ENCODE results near the gene RHOB. TPM values are rescaled to one million over a fixed set of nuclear protein-coding genes. Genes with fewer than 3 reads are reported as not detected.

The RHOB gene
- polyA plus RNA-seq, 1 donor from 2014 or later = 205 TPM

DNA sequence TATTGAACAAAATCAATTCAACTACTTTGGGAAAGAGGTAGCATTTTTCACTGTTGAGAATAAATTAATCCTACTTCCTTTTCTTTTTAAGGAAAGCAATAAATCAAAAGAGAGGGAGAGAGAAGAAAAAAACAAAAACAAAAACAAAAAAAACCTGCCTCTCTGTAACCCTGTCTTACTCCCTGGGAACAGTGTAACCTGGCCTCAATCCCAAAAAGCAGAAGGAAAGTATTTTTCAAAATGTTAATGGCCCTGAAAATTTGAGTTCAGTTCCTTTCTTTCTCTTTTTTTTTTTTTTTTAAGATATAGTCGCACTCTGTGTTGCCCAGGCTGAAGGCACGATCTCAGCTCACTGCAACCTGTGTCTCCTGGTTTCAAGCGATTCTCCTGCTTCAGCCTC, 35.9 kb downstream of the RHOB start:
- no peaks in the 10 kb centered on the region for H3F3A ChIP-seq (ENCODE audit: insufficient read depth, low read length, poor library complexity, severe bottlenecking)
- H3K4me3 ChIP-seq (ENCODE audit: low read length) = no peak overlapping the region
- H3K9me2 ChIP-seq (ENCODE audit: insufficient read depth, low read length) = no peaks in the 10 kb centered on the region
- no peaks in the 10 kb centered on the region for H3K36me3 ChIP-seq (ENCODE audit: insufficient read depth, low read length)
- no peaks in the 10 kb centered on the region for H4K20me1 ChIP-seq (ENCODE audit: insufficient read depth)
- H3K4me2 ChIP-seq (ENCODE audit: low read length) = no peak overlapping the region
- no peak overlapping the region for H2AFZ ChIP-seq (ENCODE audit: low read depth, low read length)
- H3K27me3 ChIP-seq (ENCODE audit: insufficient read depth, low read depth, low read length) = no peaks in the 10 kb centered on the region
- no peak overlapping the region for H3K27ac ChIP-seq (ENCODE audit: low read length)
- no peak overlapping the region for H3K9ac ChIP-seq (ENCODE audit: low read length)
- TF ChIP-seq, protein P1, sequence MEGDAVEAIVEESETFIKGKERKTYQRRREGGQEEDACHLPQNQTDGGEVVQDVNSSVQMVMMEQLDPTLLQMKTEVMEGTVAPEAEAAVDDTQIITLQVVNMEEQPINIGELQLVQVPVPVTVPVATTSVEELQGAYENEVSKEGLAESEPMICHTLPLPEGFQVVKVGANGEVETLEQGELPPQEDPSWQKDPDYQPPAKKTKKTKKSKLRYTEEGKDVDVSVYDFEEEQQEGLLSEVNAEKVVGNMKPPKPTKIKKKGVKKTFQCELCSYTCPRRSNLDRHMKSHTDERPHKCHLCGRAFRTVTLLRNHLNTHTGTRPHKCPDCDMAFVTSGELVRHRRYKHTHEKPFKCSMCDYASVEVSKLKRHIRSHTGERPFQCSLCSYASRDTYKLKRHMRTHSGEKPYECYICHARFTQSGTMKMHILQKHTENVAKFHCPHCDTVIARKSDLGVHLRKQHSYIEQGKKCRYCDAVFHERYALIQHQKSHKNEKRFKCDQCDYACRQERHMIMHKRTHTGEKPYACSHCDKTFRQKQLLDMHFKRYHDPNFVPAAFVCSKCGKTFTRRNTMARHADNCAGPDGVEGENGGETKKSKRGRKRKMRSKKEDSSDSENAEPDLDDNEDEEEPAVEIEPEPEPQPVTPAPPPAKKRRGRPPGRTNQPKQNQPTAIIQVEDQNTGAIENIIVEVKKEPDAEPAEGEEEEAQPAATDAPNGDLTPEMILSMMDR (IDR thresholded peaks at IDR 0.05; ENCODE audit: poor library complexity, severe bottlenecking) = no peak
- TF ChIP-seq TAF1 (IDR thresholded peaks at IDR 0.05; ENCODE audit: low read depth) (no peak), POLR2AphosphoS5 (IDR thresholded peaks at IDR 0.05) (no peak), EZH2 (IDR thresholded peaks at IDR 0.05; ENCODE audit: borderline replicate concordance, insufficient read depth, low read length, poor library complexity, severe bottlenecking) (no peak), SMC3 (conservative IDR thresholded peaks at IDR 0.05; ENCODE audit: poor library complexity) (no peak), RAD21 (conservative IDR thresholded peaks at IDR 0.05) (no peak), MXI1 (conservative IDR thresholded peaks at IDR 0.05; ENCODE audit: poor library complexity, severe bottlenecking) (no peak)
- TF ChIP-seq, protein P2, sequence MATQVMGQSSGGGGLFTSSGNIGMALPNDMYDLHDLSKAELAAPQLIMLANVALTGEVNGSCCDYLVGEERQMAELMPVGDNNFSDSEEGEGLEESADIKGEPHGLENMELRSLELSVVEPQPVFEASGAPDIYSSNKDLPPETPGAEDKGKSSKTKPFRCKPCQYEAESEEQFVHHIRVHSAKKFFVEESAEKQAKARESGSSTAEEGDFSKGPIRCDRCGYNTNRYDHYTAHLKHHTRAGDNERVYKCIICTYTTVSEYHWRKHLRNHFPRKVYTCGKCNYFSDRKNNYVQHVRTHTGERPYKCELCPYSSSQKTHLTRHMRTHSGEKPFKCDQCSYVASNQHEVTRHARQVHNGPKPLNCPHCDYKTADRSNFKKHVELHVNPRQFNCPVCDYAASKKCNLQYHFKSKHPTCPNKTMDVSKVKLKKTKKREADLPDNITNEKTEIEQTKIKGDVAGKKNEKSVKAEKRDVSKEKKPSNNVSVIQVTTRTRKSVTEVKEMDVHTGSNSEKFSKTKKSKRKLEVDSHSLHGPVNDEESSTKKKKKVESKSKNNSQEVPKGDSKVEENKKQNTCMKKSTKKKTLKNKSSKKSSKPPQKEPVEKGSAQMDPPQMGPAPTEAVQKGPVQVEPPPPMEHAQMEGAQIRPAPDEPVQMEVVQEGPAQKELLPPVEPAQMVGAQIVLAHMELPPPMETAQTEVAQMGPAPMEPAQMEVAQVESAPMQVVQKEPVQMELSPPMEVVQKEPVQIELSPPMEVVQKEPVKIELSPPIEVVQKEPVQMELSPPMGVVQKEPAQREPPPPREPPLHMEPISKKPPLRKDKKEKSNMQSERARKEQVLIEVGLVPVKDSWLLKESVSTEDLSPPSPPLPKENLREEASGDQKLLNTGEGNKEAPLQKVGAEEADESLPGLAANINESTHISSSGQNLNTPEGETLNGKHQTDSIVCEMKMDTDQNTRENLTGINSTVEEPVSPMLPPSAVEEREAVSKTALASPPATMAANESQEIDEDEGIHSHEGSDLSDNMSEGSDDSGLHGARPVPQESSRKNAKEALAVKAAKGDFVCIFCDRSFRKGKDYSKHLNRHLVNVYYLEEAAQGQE (IDR thresholded peaks at IDR 0.05; ENCODE audit: borderline replicate concordance) = no peak
- no peaks in the 10 kb centered on the region for H3K9me3 ChIP-seq (ENCODE audit: low read length)
- no peaks in the 10 kb centered on the region for H3K79me2 ChIP-seq (replicated peaks; ENCODE audit: insufficient read depth, low read length)

DNA sequence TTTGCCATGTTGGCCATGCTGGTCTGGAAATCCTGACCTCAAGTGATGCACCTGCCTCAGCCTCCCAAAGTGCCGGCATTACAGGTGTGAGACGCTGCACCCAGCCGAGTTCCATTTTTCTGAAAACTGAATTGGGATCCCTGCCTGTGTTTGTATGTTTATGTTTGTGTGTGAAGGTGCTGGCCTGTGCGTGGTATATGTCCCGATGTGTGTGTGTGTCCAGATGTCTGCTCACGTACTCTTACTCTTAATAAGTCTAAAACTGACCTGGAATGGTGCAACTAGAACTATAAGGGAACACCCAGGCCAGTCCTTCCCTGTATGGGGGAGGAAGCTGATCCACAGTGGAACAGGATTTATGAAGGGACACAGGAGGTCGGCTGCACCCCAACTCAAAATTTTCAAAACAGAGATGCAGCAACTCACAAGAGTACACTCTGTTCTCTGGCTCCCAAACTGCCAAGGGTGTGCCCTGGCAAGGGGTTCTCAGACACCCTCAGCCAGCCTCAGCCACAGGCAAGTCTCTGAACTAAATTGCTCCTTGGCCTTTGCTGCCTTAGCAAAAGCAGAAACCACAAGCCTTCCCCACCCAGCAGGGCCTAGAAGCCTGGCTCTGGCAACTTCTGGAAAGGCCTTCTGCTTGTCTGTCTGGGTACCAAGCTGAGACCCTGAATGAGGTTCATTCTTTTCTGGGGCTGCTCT, 36.5 kb downstream of the RHOB start:
- Histone ChIP-seq H3K4me3 (ENCODE audit: low read length) (no peak overlapping the region), H3K27ac (ENCODE audit: low read length) (no peak overlapping the region), H3K79me2 (replicated peaks; ENCODE audit: insufficient read depth, low read length) (no peaks in the 10 kb centered on the region), H4K20me1 (ENCODE audit: insufficient read depth) (no peaks in the 10 kb centered on the region), H3K9ac (ENCODE audit: low read length) (no peak overlapping the region), H3F3A (ENCODE audit: insufficient read depth, low read length, poor library complexity, severe bottlenecking) (no peaks in the 10 kb centered on the region), H3K36me3 (ENCODE audit: insufficient read depth, low read length) (no peaks in the 10 kb centered on the region), H3K4me2 (ENCODE audit: low read length) (no peak overlapping the region), H2AFZ (ENCODE audit: low read depth, low read length) (no peak overlapping the region), H3K9me3 (ENCODE audit: low read length) (no peaks in the 10 kb centered on the region), H3K27me3 (ENCODE audit: insufficient read depth, low read depth, low read length) (no peaks in the 10 kb centered on the region), H3K9me2 (ENCODE audit: insufficient read depth, low read length) (no peaks in the 10 kb centered on the region)
- TF ChIP-seq EP300 (conservative IDR thresholded peaks at IDR 0.05; ENCODE audit: poor library complexity, severe bottlenecking) (no peak), RAD21 (conservative IDR thresholded peaks at IDR 0.05) (no peak), TAF1 (IDR thresholded peaks at IDR 0.05; ENCODE audit: low read depth) (no peak), EZH2 (IDR thresholded peaks at IDR 0.05; ENCODE audit: borderline replicate concordance, insufficient read depth, low read length, poor library complexity, severe bottlenecking) (no peak), POLR2AphosphoS5 (IDR thresholded peaks at IDR 0.05) (no peak), MXI1 (conservative IDR thresholded peaks at IDR 0.05; ENCODE audit: poor library complexity, severe bottlenecking) (no peak), SMC3 (conservative IDR thresholded peaks at IDR 0.05; ENCODE audit: poor library complexity) (no peak)
- TF ChIP-seq, protein P1 (IDR thresholded peaks at IDR 0.05; ENCODE audit: poor library complexity, severe bottlenecking) = no peak
- TF ChIP-seq, protein P2 (IDR thresholded peaks at IDR 0.05; ENCODE audit: borderline replicate concordance) = no peak
